ENCODE results near the gene ASIP. TPM values are rescaled to one million over a fixed set of nuclear protein-coding genes. Genes with fewer than 3 reads are reported as not detected.

ASIP gene
- total RNA-seq, 1 donor from 2014 or later = not detected

- no peak for DNase-seq
- H3K27ac Mint-ChIP-seq = peak overlapping the region; percentile 38
- H3K4me3 Mint-ChIP-seq = peak overlapping the region; percentile 91
- H3K4me1 Mint-ChIP-seq = peaks cover 18% of the 10 kb centered on the region
- H3K36me3 Mint-ChIP-seq (ENCODE audit: low read depth) = peaks cover 7% of the 10 kb centered on the region
- H3K9me3 Mint-ChIP-seq = no peaks in the 10 kb centered on the region
- no peaks in the 10 kb centered on the region for H3K27me3 Mint-ChIP-seq
- intact Hi-C loops (cut with micrococcal nuclease) = no loop called here
Observed at GRCh38 chr20:34300809-34301586, 59.8 kb downstream of the ASIP start.

GRCh38 chr20:34301587-34302311 is 60.5 kb downstream of the ASIP start:
- Mint-ChIP-seq H3K27me3 (no peaks in the 10 kb centered on the region), H3K36me3 (ENCODE audit: low read depth) (peaks cover 7% of the 10 kb centered on the region), H3K4me3 (peak overlapping the region; percentile 91), H3K4me1 (peaks cover 18% of the 10 kb centered on the region), H3K9me3 (no peaks in the 10 kb centered on the region), H3K27ac (peak overlapping the region; percentile 94)
- peak; percentile 62 for DNase-seq
- intact Hi-C loops (cut with micrococcal nuclease) = loop anchor here (1.0 to 2.0 kb wide), 4 partner anchors 215 to 523 kb away; partner anchors contain the start of genes DYNLRB1 and PIGU

GRCh38 chr20:34302312-34302722 is 61.1 kb downstream of the ASIP start:
- peaks cover 7% of the 10 kb centered on the region for H3K36me3 Mint-ChIP-seq (ENCODE audit: low read depth)
- peak overlapping the region; percentile 91 for H3K4me3 Mint-ChIP-seq
- no peak for DNase-seq
- H3K27ac Mint-ChIP-seq = peak overlapping the region; percentile 94
- H3K9me3 Mint-ChIP-seq = no peaks in the 10 kb centered on the region
- H3K27me3 Mint-ChIP-seq = no peaks in the 10 kb centered on the region
- peaks cover 18% of the 10 kb centered on the region for H3K4me1 Mint-ChIP-seq
- intact Hi-C loops (cut with micrococcal nuclease) = loop anchor here (1.0 to 2.0 kb wide), 4 partner anchors 214 to 522 kb away; partner anchors contain the start of genes DYNLRB1 and PIGU

GRCh38 chr20:34302723-34303533 is 61.7 kb downstream of the ASIP start, which contains the start of gene AHCY:
TSS of gene AHCY (minus strand) at chr20:34303355. CDS start at chr20:34303270, 85 bp downstream.
- peak within 1 kb of the TSS; percentile 94 for H3K27ac Mint-ChIP-seq
- intact Hi-C loops (cut with micrococcal nuclease) = loop anchor here (1.0 to 2.0 kb wide), 5 partner anchors 60 to 521 kb away; partner anchors contain the start of genes DYNLRB1, ITCH and PIGU
- no peaks in the 10 kb centered on the region for H3K9me3 Mint-ChIP-seq
- H3K4me3 Mint-ChIP-seq = peak within 1 kb of the TSS; percentile 91
- H3K36me3 Mint-ChIP-seq (ENCODE audit: low read depth) = peaks cover 7% of the 10 kb centered on the region
- peaks cover 18% of the 10 kb centered on the region for H3K4me1 Mint-ChIP-seq
- H3K27me3 Mint-ChIP-seq = peaks cover 2% of the 10 kb centered on the region
- peak; percentile 98 for DNase-seq

GRCh38 chr20:34305333-34306230 is 64.4 kb downstream of the ASIP start:
- intact Hi-C loops (cut with micrococcal nuclease) = no loop called here
- Mint-ChIP-seq H3K9me3 (no peaks in the 10 kb centered on the region), H3K4me3 (no peak overlapping the region), H3K27me3 (peaks cover 7% of the 10 kb centered on the region), H3K27ac (no peak overlapping the region), H3K36me3 (ENCODE audit: low read depth) (peaks cover 7% of the 10 kb centered on the region), H3K4me1 (peaks cover 18% of the 10 kb centered on the region)
- DNase-seq = no peak

- H3K9me3 Mint-ChIP-seq = no peaks in the 10 kb centered on the region
- intact Hi-C loops (cut with micrococcal nuclease) = loop anchor here (5.0 kb wide), 1 partner anchor 228 kb away; no protein-coding TSS in a partner anchor
Observed at GRCh38 chr20:34309691-34310090, 68.5 kb downstream of the ASIP start.

GRCh38 chr20:34310481-34311117 is 69.4 kb downstream of the ASIP start:
- no peak overlapping the region for H3K4me3 Mint-ChIP-seq
- intact Hi-C loops (cut with micrococcal nuclease) = loop anchor here (5.0 kb wide), 1 partner anchor 227 kb away; no protein-coding TSS in a partner anchor
- no peaks in the 10 kb centered on the region for H3K9me3 Mint-ChIP-seq
- H3K27me3 Mint-ChIP-seq = peaks cover 21% of the 10 kb centered on the region
- H3K4me1 Mint-ChIP-seq = peaks cover 11% of the 10 kb centered on the region
- no peak for DNase-seq
- no peaks in the 10 kb centered on the region for H3K36me3 Mint-ChIP-seq (ENCODE audit: low read depth)
- no peak overlapping the region for H3K27ac Mint-ChIP-seq

More at GRCh38 chr20:34309691-34310090, 68.5 kb downstream of the ASIP start:
- no peak for DNase-seq
- Mint-ChIP-seq H3K27ac (no peak overlapping the region), H3K4me3 (no peak overlapping the region), H3K27me3 (peaks cover 21% of the 10 kb centered on the region), H3K36me3 (ENCODE audit: low read depth) (no peaks in the 10 kb centered on the region), H3K4me1 (peaks cover 11% of the 10 kb centered on the region)

GRCh38 chr20:34311118-34312023 is 70.1 kb downstream of the ASIP start:
- H3K27ac Mint-ChIP-seq = no peak overlapping the region
- H3K4me1 Mint-ChIP-seq = peaks cover 14% of the 10 kb centered on the region
- no peaks in the 10 kb centered on the region for H3K9me3 Mint-ChIP-seq
- no peak for DNase-seq
- H3K36me3 Mint-ChIP-seq (ENCODE audit: low read depth) = no peaks in the 10 kb centered on the region
- peak overlapping the region; percentile 45 for H3K4me3 Mint-ChIP-seq
- peaks cover 21% of the 10 kb centered on the region for H3K27me3 Mint-ChIP-seq
- intact Hi-C loops (cut with micrococcal nuclease) = loop anchor here (1.0 to 5.0 kb wide), 4 partner anchors 162 to 226 kb away; no protein-coding TSS in a partner anchor

- peak overlapping the region; percentile 45 for H3K4me3 Mint-ChIP-seq
- H3K27me3 Mint-ChIP-seq = peaks cover 21% of the 10 kb centered on the region
- H3K4me1 Mint-ChIP-seq = peaks cover 14% of the 10 kb centered on the region
- no peak overlapping the region for H3K27ac Mint-ChIP-seq
- H3K36me3 Mint-ChIP-seq (ENCODE audit: low read depth) = no peaks in the 10 kb centered on the region
- no peaks in the 10 kb centered on the region for H3K9me3 Mint-ChIP-seq
- intact Hi-C loops (cut with micrococcal nuclease) = loop anchor here (1.0 to 5.0 kb wide), 4 partner anchors 161 to 225 kb away; no protein-coding TSS in a partner anchor
- no peak for DNase-seq
Observed at GRCh38 chr20:34312024-34312460, 70.8 kb downstream of the ASIP start.

- Mint-ChIP-seq H3K27ac (no peak overlapping the region), H3K9me3 (no peaks in the 10 kb centered on the region), H3K4me3 (peak overlapping the region; percentile 40), H3K27me3 (peaks cover 21% of the 10 kb centered on the region), H3K36me3 (ENCODE audit: low read depth) (no peaks in the 10 kb centered on the region), H3K4me1 (peaks cover 14% of the 10 kb centered on the region)
- intact Hi-C loops (cut with micrococcal nuclease) = loop anchor here (1.0 to 5.0 kb wide), 4 partner anchors 161 to 225 kb away; no protein-coding TSS in a partner anchor
- DNase-seq = peak; percentile 97
Observed at GRCh38 chr20:34312544-34313217, 71.5 kb downstream of the ASIP start.

GRCh38 chr20:34315236-34315635 is 74.0 kb downstream of the ASIP start:
- Mint-ChIP-seq H3K27me3 (peaks cover 27% of the 10 kb centered on the region), H3K4me1 (peaks cover 14% of the 10 kb centered on the region), H3K4me3 (no peak overlapping the region), H3K27ac (no peak overlapping the region), H3K9me3 (no peaks in the 10 kb centered on the region), H3K36me3 (ENCODE audit: low read depth) (no peaks in the 10 kb centered on the region)
- intact Hi-C loops (cut with micrococcal nuclease) = no loop called here
- no peak for DNase-seq

Data from activated CD4-positive, alpha-beta T cell treated with anti-CD3 and anti-CD28 coated beads, Interleukin-2, amount 10 ng/mL, durations not matched to agents 24 days and 14 days (primary cell).